Sigmoid colon (tissue), 7 donors: ENCODE measurements around the gene PPFIBP2. TPM values are rescaled to one million over a fixed set of nuclear protein-coding genes. Genes with fewer than 3 reads are reported as not detected.

Source experiments
- DNase-seq: peaks from one replicate; pipeline ENCODE4 v3.0.0-alpha.2; 2019
- H3K27ac ChIP-seq, 4 donors: fragments of 200-600 bp; sonication (generic); one replicate each; pipeline ENCODE4 v1.5.1; 2016 to 2019; ENCODE audit warnings: mild to moderate bottlenecking in 1 of 4
- H3K27me3 ChIP-seq, 3 donors: fragments of 200-600 bp; sonication (generic); one replicate each; pipeline ENCODE4 v1.5.1; 2019; ENCODE audit warnings: mild to moderate bottlenecking in 1 of 3
- H3K36me3 ChIP-seq, 4 donors: fragments of 200-600 bp; sonication (generic); one replicate each; pipeline ENCODE4 v1.5.1; 2016 to 2019
- H3K4me1 ChIP-seq, 4 donors: fragments of 200-600 bp; sonication (generic); one replicate each; pipeline ENCODE4 v1.5.1; 2017 to 2019
- H3K4me3 ChIP-seq, 4 donors: fragments of 200-600 bp; sonication (generic); one replicate each; pipeline ENCODE4 v1.5.1; 2017 to 2019; ENCODE audit warnings: mild to moderate bottlenecking in 2 of 4, moderate library complexity in 1 of 4
- H3K9me3 ChIP-seq, 4 donors: fragments of 200-600 bp in 3 of 4; sonication (generic) in 3 of 4; one replicate each; pipeline versions ENCODE4 v1.5.1 to v1.6.1; 2013 to 2019
- CTCF ChIP-seq, 4 experiments: fragments of 450-650 bp in 3 of 4; fragments of 200-600 bp in 1 of 4; IDR thresholded peaks; one replicate each; pipeline ENCODE4 v1.5.1; 2016 to 2019; ENCODE audit warnings: antibody characterized with exemption in 4 of 4, mild to moderate bottlenecking in 3 of 4, moderate library complexity in 2 of 4
- EP300 ChIP-seq, 4 donors: sonication (generic); formaldehyde crosslinking; IDR thresholded peaks; one replicate each; pipeline ENCODE4 v1.6.1; 2017; ENCODE audit warnings: antibody characterized with exemption in 4 of 4
- POLR2A ChIP-seq, 2 donors: fragments of 450-650 bp; IDR thresholded peaks; one replicate each; pipeline ENCODE4 v1.6.1; 2016; ENCODE audit warnings: antibody characterized with exemption in 2 of 2, mild to moderate bottlenecking in 2 of 2, moderate library complexity in 2 of 2
- POLR2AphosphoS5 ChIP-seq, 4 donors: sonication (generic); formaldehyde crosslinking; IDR thresholded peaks; one replicate each; pipeline ENCODE4 v1.6.1; 2017; ENCODE audit warnings: antibody characterized with exemption in 4 of 4
- WGBS, 2 donors: extraction: QIAGEN DNeasy Blood & Tissue Kit; methylation state at CpG; one replicate each; pipeline ENCODE4 v1.1.7; 2013; 5-methylcytosine and 5-hydroxymethylcytosine counted together
- intact Hi-C: fragments of 100-400 bp; cut with DNase I; formaldehyde crosslinking; loops from one replicate; pipeline ENCODE4 v1.15.1; 2023
- polyA plus RNA-seq, 3 donors: library from polyadenylated mRNA; stranded (reverse); fragments of 200-250 nt; gene quantifications; one replicate each; pipeline ENCODE4 v1.2.3, GENCODE V29; 2013
- total RNA-seq, 4 donors: library from RNA; depleted of rRNA; stranded (reverse); fragments of >200 nt; gene quantifications; one replicate each; pipeline ENCODE4 v1.1.0, GENCODE V29; 2016
- donor health status: healthy with polysubstance abuse.
- donor health status: Bipolar disorder and iron deficiency.
- donor health status: healthy.

Gene PPFIBP2
- total and polyA plus RNA-seq, 7 donors: 4.1 to 33.5 (median 11.6) TPM

DNA sequence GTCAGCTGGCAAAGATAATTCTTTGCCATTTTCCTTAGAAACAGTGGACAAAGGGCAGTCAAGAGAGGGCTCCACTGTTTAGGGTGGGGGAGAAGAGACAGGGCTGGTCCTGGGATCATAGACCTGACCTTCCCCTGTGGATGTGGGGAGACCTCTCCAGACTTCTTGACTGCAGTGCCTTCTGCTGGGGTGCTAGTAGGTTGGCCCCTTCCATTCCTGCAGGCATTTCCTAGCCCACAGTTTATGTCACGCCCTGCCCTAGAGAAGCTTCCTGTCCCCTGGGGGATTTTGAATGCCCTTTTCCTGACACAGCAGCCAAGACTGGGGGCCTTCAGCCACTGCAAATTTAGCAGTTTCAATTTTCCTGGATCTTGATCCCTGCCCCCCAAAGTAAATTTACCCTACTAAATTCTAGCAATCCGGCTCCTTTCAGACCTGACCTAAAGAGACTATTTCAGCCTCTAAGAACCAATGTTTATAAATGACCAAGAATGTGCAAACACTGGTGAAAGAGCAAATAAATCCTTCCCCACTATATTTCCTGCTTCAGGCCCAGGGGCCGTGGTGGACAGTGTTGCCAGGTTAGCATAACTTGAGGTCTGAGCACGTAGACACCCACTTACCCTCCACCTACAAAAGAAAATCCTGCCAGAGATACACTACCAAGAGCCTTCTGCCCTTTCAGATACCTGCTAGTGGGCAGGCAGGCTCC lies 58.4 kb downstream of the PPFIBP2 start:
- 34 to 58% methylated on average over 4 of the region's 4 CpGs for WGBS, 2 donors
- no peaks in the 10 kb centered on the region for H3K9me3 ChIP-seq
- TF ChIP-seq EP300 (IDR thresholded peaks at IDR 0.05) (no peak), CTCF (IDR thresholded peaks at IDR 0.05) (no peak)
- intact Hi-C loops: no loop called here
- H3K27me3 ChIP-seq: peaks cover 0 to 3% (median 0%) of the 10 kb centered on the region in 3 donors
- peaks cover 0 to 25% (median 21%) of the 10 kb centered on the region in 4 donors for H3K4me1 ChIP-seq
- H3K27ac ChIP-seq: peak overlapping the region in 2 of 4 donors; percentile 12 to 35
- DNase-seq: no peak
- no peaks in the 10 kb centered on the region for H3K36me3 ChIP-seq
- no peak overlapping the region for H3K4me3 ChIP-seq

GRCh38 chr11:7573193-7573557 lies 59.4 kb downstream of the PPFIBP2 start:
- no peak overlapping the region for H3K27ac ChIP-seq

GRCh38 chr11:7573558-7574296 lies 59.9 kb downstream of the PPFIBP2 start:
- WGBS, 2 donors: 17 to 50% methylated on average over 9 of the region's 9 CpGs
- no peak for TF ChIP-seq POLR2AphosphoS5 (IDR thresholded peaks at IDR 0.05)
- no peak for TF ChIP-seq POLR2A (IDR thresholded peaks at IDR 0.05)
- no peak for TF ChIP-seq EP300 (IDR thresholded peaks at IDR 0.05)
- no peak for DNase-seq
- H3K27me3 ChIP-seq: peaks cover 0 to 3% (median 0%) of the 10 kb centered on the region in 3 donors
- no peaks in the 10 kb centered on the region for H3K36me3 ChIP-seq
- intact Hi-C loops: no loop called here
- no peak overlapping the region for H3K27ac ChIP-seq
- H3K4me1 ChIP-seq: peaks cover 0 to 40% (median 33%) of the 10 kb centered on the region in 4 donors
- no peak overlapping the region for H3K4me3 ChIP-seq
- no peaks in the 10 kb centered on the region for H3K9me3 ChIP-seq

More at GRCh38 chr11:7573193-7573557, 59.4 kb downstream of the PPFIBP2 start:
- DNase-seq: no peak
- no peak overlapping the region for H3K4me3 ChIP-seq
- no peaks in the 10 kb centered on the region for H3K36me3 ChIP-seq
- intact Hi-C loops: no loop called here
- peaks cover 0 to 35% (median 29%) of the 10 kb centered on the region in 4 donors for H3K4me1 ChIP-seq
- H3K27me3 ChIP-seq: peaks cover 0 to 3% (median 0%) of the 10 kb centered on the region in 3 donors
- no peak for TF ChIP-seq EP300 (IDR thresholded peaks at IDR 0.05)
- no peak for TF ChIP-seq POLR2A (IDR thresholded peaks at IDR 0.05)
- TF ChIP-seq POLR2AphosphoS5 (IDR thresholded peaks at IDR 0.05): no peak
- no peaks in the 10 kb centered on the region for H3K9me3 ChIP-seq

DNA sequence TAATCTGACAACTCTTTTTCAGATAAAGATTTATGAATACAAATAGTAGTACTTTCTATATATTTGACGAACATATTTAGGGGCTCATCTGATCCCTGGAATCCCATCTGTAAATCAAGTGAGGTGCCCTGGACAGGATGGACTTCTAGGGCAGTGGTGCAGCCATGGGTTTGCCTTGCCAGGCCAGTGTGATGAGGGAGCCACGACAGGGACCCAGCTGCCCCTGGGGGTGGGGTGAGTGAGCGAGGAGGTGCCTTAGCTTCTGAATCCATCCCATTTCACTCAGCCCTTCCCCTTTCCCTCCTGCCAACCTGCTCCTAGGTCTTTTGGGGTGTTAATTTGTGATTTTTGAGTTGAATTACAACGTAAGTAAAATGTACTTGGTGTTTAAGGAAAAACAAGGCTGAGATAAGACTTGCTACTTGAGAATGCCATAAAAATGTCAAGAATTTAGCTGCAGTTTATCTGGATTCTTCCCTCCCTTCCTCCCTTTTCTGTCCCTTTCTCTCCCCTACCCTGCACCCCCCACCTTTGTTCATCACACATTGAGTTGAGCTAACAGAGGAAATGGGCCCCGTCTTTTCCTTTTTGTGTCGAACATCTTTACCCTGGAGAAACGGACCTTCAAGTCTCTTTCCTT lies 60.8 kb downstream of the PPFIBP2 start:
- no peak overlapping the region for H3K27ac ChIP-seq
- intact Hi-C loops: no loop called here
- 56 to 58% methylated on average over 7 of the region's 7 CpGs for WGBS, 2 donors

More for the DNA sequence above, 60.8 kb downstream of the PPFIBP2 start:
- no peak for TF ChIP-seq POLR2AphosphoS5 (IDR thresholded peaks at IDR 0.05)
- no peak for TF ChIP-seq POLR2A (IDR thresholded peaks at IDR 0.05)
- no peak for TF ChIP-seq CTCF (IDR thresholded peaks at IDR 0.05)
- no peak for TF ChIP-seq EP300 (IDR thresholded peaks at IDR 0.05)
- peaks cover 0 to 3% (median 0%) of the 10 kb centered on the region in 3 donors for H3K27me3 ChIP-seq
- H3K4me3 ChIP-seq: no peak overlapping the region
- H3K9me3 ChIP-seq: no peaks in the 10 kb centered on the region
- H3K4me1 ChIP-seq: peaks cover 0 to 43% (median 37%) of the 10 kb centered on the region in 4 donors
- no peaks in the 10 kb centered on the region for H3K36me3 ChIP-seq
- no peak for DNase-seq
